ENCODE measurements around the gene AIG1.

DNA sequence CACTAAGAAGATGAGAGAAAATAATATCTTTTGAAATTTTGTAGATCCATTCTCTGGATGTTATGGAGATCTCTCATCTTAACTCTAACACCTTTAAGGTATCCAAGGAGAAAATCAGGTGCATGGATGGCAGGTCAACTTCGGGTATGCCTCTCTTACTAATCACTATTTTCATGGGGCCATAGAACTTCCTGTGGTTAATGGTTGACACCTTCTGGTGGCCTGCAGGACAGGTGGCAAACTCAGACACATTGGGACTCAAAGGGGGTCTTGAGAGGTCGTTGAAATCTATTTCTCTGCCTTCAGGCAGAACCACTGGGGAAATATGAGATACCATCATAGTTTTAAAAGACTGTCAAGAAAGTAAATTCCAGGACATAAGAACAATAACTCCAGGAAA lies 313.3 kb downstream of the AIG1 start:
- no peak for TF ChIP-seq GATA2 (IDR thresholded peaks at IDR 0.05; ENCODE audit: low read depth, low read length)
- no peak for TF ChIP-seq GATA3 (IDR thresholded peaks at IDR 0.05; ENCODE audit: low read depth, low read length)
